CD4-positive, CD25-positive, alpha-beta regulatory T cell (primary cell): ENCODE measurements around the gene SCYGR8. TPM values are rescaled to one million over a fixed set of nuclear protein-coding genes. Genes with fewer than 3 reads are reported as not detected.
"Not testable (repeated sequence)": the region's sequence is repeated elsewhere in the genome, so short reads cannot be mapped to it uniquely, and the experiment has no call there.

Source experiments
- ATAC-seq, 2 donors: fragments of 150-1000 bp; cut with Tn5 transposase; one replicate each; pipeline ENCODE4 v1.10.0; 2021; ENCODE audit warnings: low read depth in 2 of 2, moderate number of reproducible peaks in 2 of 2, moderate library complexity in 1 of 2
- DNase-seq, 3 donors: peaks; one replicate each; pipeline versions ENCODE4 v3.0.0 to v3.0.0-alpha.2; 2012 to 2022; ENCODE audit warnings: mixed read lengths in 1 of 3
- H3K27ac ChIP-seq: one replicate; pipeline ENCODE4 v1.7.0; 2013; ENCODE audit warnings: mild to moderate bottlenecking, low read length; ENCODE audit not compliant: insufficient read depth, poor library complexity, severe bottlenecking
- H3K27me3 ChIP-seq: one replicate; pipeline ENCODE4 v1.7.0; 2013; ENCODE audit warnings: low read length; ENCODE audit not compliant: control insufficient read depth, insufficient read depth
- H3K36me3 ChIP-seq: one replicate; pipeline ENCODE4 v1.7.0; 2013; ENCODE audit warnings: mild to moderate bottlenecking, low read length, moderate library complexity; ENCODE audit not compliant: control insufficient read depth, insufficient read depth
- H3K4me1 ChIP-seq: 2 replicates; pipeline ENCODE4 v1.7.0; 2013; ENCODE audit warnings: mild to moderate bottlenecking, low read length; ENCODE audit not compliant: insufficient read depth, control insufficient read depth, poor library complexity, severe bottlenecking
- H3K4me3 ChIP-seq: one replicate; pipeline ENCODE4 v1.7.0; 2013; ENCODE audit warnings: low read depth, mild to moderate bottlenecking, low read length, moderate library complexity
- H3K9me3 ChIP-seq, 2 experiments: 1 replicate in 1 of 2; 2 replicates in 1 of 2; pipeline ENCODE4 v1.7.0; 2013; ENCODE audit warnings: low read length in 2 of 2, mild to moderate bottlenecking in 1 of 2, moderate library complexity in 1 of 2; ENCODE audit not compliant: control insufficient read depth in 2 of 2
- H3K27ac Mint-ChIP-seq, 3 donors: one replicate each; pipeline ENCODE4 v1.8.0; 2020 to 2022; ENCODE audit warnings: mild to moderate bottlenecking in 3 of 3, mixed read lengths in 3 of 3, moderate library complexity in 2 of 3
- H3K27me3 Mint-ChIP-seq: one replicate; pipeline ENCODE4 v1.8.0; 2022; ENCODE audit warnings: mild to moderate bottlenecking, mixed read lengths
- H3K36me3 Mint-ChIP-seq: one replicate; pipeline ENCODE4 v1.8.0; 2020; ENCODE audit warnings: mixed read lengths
- H3K4me1 Mint-ChIP-seq, 4 donors: one replicate each; pipeline ENCODE4 v1.8.0; 2020 to 2022; ENCODE audit warnings: mixed read lengths in 4 of 4, mild to moderate bottlenecking in 1 of 4
- H3K4me3 Mint-ChIP-seq, 4 donors: one replicate each; pipeline ENCODE4 v1.8.0; 2020 to 2022; ENCODE audit warnings: mild to moderate bottlenecking in 4 of 4, mixed read lengths in 4 of 4, moderate library complexity in 3 of 4
- H3K9me3 Mint-ChIP-seq, 7 donors: one replicate each; pipeline ENCODE4 v1.8.0; 2020 to 2022; ENCODE audit warnings: mixed read lengths in 7 of 7, mild to moderate bottlenecking in 3 of 7, moderate library complexity in 2 of 7
- polyA plus RNA-seq, 4 donors: library from polyadenylated mRNA; unstranded; fragments of 300-500 nt; fragmentation: Illumina TruSeq; gene quantifications; one replicate each; pipeline ENCODE4 v1.2.3, GENCODE V29; 2021
- total RNA-seq: library from RNA; stranded (reverse); gene quantifications from one replicate; pipeline ENCODE4 v1.2.3, GENCODE V29; 2022

The SCYGR8 gene
- total and polyA plus RNA-seq, 5 donors from 2014 or later = not detected

DNA sequence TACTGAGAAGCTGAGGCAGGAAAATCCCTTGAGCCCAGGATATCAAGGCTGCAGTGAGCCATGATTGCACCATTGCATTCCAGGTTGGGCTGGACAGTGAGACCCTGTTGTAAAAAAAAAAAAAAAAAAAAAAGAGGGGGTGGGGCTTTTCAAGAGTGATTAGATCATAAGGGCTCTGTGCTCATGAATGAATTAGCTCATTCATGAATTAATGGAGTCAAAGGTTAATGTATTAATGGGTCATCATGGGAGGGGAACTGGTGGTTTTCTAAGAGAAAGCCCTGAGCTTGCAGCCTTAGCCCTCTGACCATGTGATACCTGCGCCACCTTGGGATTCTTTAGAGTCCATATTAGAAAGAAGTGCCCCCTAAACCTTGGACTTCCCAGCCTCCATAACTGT lies 32.4 kb upstream of the SCYGR8 start:
- no peak overlapping the region for H3K4me3 Mint-ChIP-seq
- Histone ChIP-seq H3K4me3 (no peak overlapping the region), H3K4me1 (no peaks in the 10 kb centered on the region), H3K27me3 (peaks cover 3% of the 10 kb centered on the region), H3K27ac (no peak overlapping the region), H3K9me3 (no peaks in the 10 kb centered on the region), H3K36me3 (no peaks in the 10 kb centered on the region)
- DNase-seq = no peak
- no peak for ATAC-seq
- H3K4me1 Mint-ChIP-seq = peaks cover 0 to 7% (median 0%) of the 10 kb centered on the region in 4 donors
- H3K36me3 Mint-ChIP-seq = no peaks in the 10 kb centered on the region
- H3K27ac Mint-ChIP-seq = no peak overlapping the region
- H3K9me3 Mint-ChIP-seq = peaks cover 0 to 2% (median 0%) of the 10 kb centered on the region in 7 donors
- H3K27me3 Mint-ChIP-seq = peaks cover 18% of the 10 kb centered on the region

DNA sequence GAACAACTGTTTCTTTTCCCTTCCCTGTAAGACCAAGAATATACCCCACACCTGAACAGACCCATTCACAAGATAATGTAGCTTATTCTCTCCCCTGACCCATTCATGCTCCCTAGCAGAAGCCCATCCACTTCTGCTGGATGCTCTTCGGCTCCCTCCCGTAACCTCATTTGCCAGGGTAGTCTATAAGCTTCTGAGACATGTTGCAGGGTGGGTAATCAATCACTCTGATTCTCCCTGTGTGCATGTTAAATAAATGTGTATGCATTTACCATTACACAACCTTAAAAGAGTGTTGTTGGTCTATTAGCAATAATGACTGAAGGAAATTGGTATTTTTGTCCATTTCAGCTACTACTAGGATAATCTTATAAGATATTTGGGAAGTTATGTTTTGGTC lies 29.2 kb upstream of the SCYGR8 start:
- no peak overlapping the region for H3K4me3 Mint-ChIP-seq
- H3K27ac ChIP-seq = no peak overlapping the region
- H3K27me3 Mint-ChIP-seq = peaks cover 21% of the 10 kb centered on the region
- peaks cover 0 to 7% (median 0%) of the 10 kb centered on the region in 4 donors for H3K4me1 Mint-ChIP-seq
- peaks cover 0 to 1% (median 0%) of the 10 kb centered on the region in 7 donors for H3K9me3 Mint-ChIP-seq
- no peaks in the 10 kb centered on the region for H3K36me3 Mint-ChIP-seq
- peaks cover 3% of the 10 kb centered on the region for H3K27me3 ChIP-seq
- no peaks in the 10 kb centered on the region for H3K4me1 ChIP-seq
- DNase-seq (no peak), ATAC-seq (no peak)
- H3K4me3 ChIP-seq = no peak overlapping the region
- no peaks in the 10 kb centered on the region for H3K9me3 ChIP-seq
- no peaks in the 10 kb centered on the region for H3K36me3 ChIP-seq
- H3K27ac Mint-ChIP-seq = no peak overlapping the region

DNA sequence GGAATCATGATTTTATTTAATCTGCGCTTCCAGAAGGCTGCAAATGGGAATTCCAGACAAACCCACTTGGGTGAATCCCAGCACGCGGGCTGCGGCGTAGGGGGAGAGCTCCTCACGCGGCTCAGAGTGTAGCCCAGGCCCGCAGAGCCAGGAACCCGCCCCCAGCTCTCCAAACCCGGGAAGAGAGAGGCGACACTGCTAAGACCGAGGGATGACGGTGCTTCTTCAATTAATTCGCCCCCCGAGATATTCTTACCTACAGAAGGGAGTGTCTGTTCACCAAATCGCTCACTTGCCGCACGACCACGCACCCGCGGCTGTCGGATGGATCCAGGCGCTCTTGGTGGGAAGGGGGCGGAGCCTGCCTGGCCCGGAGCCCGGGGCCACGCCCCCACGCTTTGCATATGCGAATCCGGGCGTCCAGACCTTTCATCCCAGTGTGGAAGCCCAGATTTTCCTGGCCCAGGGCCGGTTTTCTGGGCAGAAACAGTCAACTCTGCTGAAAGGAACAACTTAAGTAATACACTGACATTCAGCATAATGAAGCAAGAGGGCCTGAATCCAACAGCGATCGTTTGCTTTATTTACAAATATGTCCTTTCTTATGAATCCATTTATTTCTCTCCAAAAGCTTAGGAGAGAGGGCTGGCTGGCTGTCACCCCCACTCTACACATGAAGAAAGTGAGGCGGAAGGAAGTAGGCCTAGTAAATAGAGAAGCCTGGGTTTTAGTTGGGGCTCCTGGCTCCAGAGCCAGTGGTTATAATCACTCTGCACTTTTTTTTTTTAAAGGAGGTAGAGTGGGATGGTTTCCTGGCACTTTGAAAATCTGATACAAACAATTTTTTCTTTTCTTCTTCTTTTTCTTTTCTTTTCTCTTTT lies 27.8 kb upstream of the SCYGR8 start, which contains the start of gene SLC19A3:
Gene SLC19A3, minus strand, starts transcription at position 342 of the 881 bp plus-strand sequence. CDS start 15,710 bp downstream, outside the sequence.
- H3K27ac ChIP-seq = no peak within 1 kb of the TSS
- H3K4me3 Mint-ChIP-seq = peak within 1 kb of the TSS in 1 of 4 donors; percentile 7
- H3K36me3 ChIP-seq = no peaks in the 10 kb centered on the region
- H3K4me3 ChIP-seq = no peak within 1 kb of the TSS
- ATAC-seq (no peak), DNase-seq (no peak)
- H3K36me3 Mint-ChIP-seq = no peaks in the 10 kb centered on the region
- H3K27me3 ChIP-seq = peaks cover 3% of the 10 kb centered on the region
- H3K4me1 ChIP-seq = no peaks in the 10 kb centered on the region
- no peaks in the 10 kb centered on the region for H3K9me3 ChIP-seq
- H3K4me1 Mint-ChIP-seq = peaks cover 0 to 7% (median 0%) of the 10 kb centered on the region in 4 donors
- no peak within 1 kb of the TSS for H3K27ac Mint-ChIP-seq
- peaks cover 21% of the 10 kb centered on the region for H3K27me3 Mint-ChIP-seq
- H3K9me3 Mint-ChIP-seq = peaks cover 0 to 1% (median 0%) of the 10 kb centered on the region in 7 donors

DNA sequence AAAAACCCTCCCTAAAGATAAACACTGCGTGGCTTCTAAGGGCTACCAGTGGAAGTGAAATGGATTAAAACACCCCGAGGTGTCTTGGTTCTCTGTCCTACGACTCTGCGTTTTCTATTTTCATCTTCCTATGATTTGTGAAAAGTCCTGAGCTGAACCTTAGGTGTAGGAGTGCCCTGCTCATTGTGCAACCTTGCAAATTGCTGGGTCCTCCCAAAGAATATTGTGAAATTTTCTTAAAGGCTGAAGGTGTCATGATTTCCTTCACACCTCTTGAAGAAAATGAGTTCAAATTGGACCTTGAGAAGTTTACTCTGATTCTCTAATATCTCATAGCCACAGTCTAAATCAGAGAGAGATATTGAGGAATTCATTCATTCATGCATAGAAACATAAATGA lies 26.1 kb upstream of the SCYGR8 start:
- Mint-ChIP-seq H3K27ac (no peak overlapping the region), H3K27me3 (peaks cover 21% of the 10 kb centered on the region), H3K36me3 (no peaks in the 10 kb centered on the region)

DNA sequence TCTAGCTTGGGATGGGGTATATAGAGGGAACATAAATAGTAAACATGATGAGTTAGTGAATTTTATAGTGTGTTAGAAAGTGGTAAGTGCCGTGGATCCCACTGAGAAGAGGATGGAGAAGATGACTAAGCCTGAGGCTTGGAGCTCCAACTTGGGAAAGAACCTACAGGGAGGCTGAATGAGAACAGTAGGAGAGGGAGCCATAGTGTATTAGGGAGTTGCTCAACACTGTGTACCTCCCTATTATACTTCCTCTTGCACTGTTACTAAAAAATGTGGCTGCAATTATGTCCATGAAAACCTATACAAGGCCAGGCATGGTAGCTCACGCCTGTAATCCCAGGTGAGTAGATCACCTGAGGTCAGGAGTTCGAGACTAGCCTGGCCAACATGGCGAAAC lies 25.0 kb upstream of the SCYGR8 start:
- peaks cover 3% of the 10 kb centered on the region for H3K27me3 ChIP-seq
- Mint-ChIP-seq H3K36me3 (no peaks in the 10 kb centered on the region), H3K4me1 (peaks cover 0 to 7% (median 0%) of the 10 kb centered on the region in 4 donors), H3K4me3 (no peak overlapping the region), H3K27ac (no peak overlapping the region), H3K9me3 (peaks cover 0 to 4% (median 0%) of the 10 kb centered on the region in 7 donors), H3K27me3 (peaks cover 17% of the 10 kb centered on the region)
- H3K4me3 ChIP-seq = no peak overlapping the region
- no peaks in the 10 kb centered on the region for H3K36me3 ChIP-seq
- H3K9me3 ChIP-seq = no peaks in the 10 kb centered on the region
- ATAC-seq (no peak), DNase-seq (no peak)
- H3K4me1 ChIP-seq = no peaks in the 10 kb centered on the region
- H3K27ac ChIP-seq = no peak overlapping the region

More for the DNA sequence above, 26.1 kb upstream of the SCYGR8 start:
- Mint-ChIP-seq H3K9me3 (peaks cover 0 to 1% (median 0%) of the 10 kb centered on the region in 7 donors), H3K4me3 (no peak overlapping the region), H3K4me1 (peaks cover 0 to 7% (median 0%) of the 10 kb centered on the region in 4 donors)
- Histone ChIP-seq H3K4me1 (no peaks in the 10 kb centered on the region), H3K36me3 (no peaks in the 10 kb centered on the region), H3K27me3 (peaks cover 3% of the 10 kb centered on the region), H3K9me3 (no peaks in the 10 kb centered on the region), H3K4me3 (no peak overlapping the region), H3K27ac (no peak overlapping the region)
- DNase-seq (no peak), ATAC-seq (no peak)

DNA sequence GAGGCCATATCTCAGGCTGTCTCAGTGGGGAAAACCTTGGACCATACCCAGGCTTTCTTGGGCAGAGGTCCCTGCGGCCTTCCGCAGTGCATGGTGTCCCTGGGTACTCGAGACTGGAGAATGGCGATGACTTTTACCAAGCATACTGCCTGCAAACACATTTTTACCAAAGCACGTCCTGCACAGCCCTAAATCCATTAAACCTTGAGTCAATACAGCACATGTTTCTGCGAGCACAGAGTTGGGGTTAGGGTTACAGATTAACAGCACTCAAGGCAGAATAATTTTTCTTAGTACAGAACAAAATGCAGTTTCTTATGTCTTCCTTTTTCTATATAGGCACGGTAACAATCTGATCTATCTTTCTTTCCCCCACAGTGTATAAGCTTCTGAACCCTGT lies 22.9 kb upstream of the SCYGR8 start:
- peak overlapping the region in 1 of 3 donors; percentile 22 for H3K27ac Mint-ChIP-seq
- not testable (repeated sequence) for DNase-seq, H3K4me3 ChIP-seq, H3K9me3 ChIP-seq, ATAC-seq, H3K4me1 ChIP-seq, H3K36me3 Mint-ChIP-seq, H3K27me3 ChIP-seq, H3K27ac ChIP-seq, H3K9me3 Mint-ChIP-seq, H3K4me3 Mint-ChIP-seq, H3K27me3 Mint-ChIP-seq, H3K36me3 ChIP-seq, H3K4me1 Mint-ChIP-seq

DNA sequence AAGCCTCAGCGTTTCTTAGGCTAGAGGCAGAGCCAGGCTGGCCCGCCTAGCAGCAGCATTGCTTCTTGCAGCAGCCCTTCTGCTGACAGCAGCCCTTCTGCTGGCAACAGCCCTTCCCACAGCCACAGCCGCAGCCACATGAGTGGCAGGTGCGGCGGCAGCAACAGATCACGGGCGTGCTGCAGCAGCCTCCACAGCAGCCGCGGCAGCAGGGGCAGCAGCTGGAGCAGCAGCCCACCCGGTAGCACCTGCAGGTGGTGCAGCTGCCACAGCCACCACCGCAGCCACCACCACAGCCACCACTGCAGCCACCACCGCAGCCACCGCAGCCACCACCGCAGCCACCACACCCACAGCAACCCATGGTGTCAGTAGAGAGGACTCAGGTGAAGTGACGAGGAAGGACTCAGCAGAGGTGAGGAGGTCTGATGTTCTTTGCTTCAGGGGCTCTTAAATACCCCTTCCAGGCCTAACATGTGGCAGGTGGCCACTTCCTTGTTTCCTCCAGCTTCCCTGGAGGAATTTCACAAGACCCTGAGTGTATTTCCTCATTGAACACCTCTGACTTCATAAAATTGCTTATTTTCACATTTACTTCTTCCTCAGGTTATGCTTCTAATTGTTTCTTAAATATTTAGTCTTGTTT lies 21.2 kb upstream of the SCYGR8 start, which contains the start of gene SCYGR6:
Gene SCYGR6, minus strand, starts transcription at position 364 of the 646 bp plus-strand sequence. Its CDS starts 0 bp downstream, at position 364.
- Mint-ChIP-seq H3K4me3 (no peak within 1 kb of the TSS), H3K27ac (no peak within 1 kb of the TSS), H3K27me3 (peaks cover 7% of the 10 kb centered on the region), H3K9me3 (peaks cover 0 to 4% (median 0%) of the 10 kb centered on the region in 7 donors), H3K4me1 (no peaks in the 10 kb centered on the region), H3K36me3 (no peaks in the 10 kb centered on the region)
- no peak within 1 kb of the TSS for H3K27ac ChIP-seq
- ATAC-seq (no peak), DNase-seq (no peak)
- H3K27me3 ChIP-seq = no peaks in the 10 kb centered on the region
- no peaks in the 10 kb centered on the region for H3K4me1 ChIP-seq
- H3K4me3 ChIP-seq = no peak within 1 kb of the TSS
- no peaks in the 10 kb centered on the region for H3K36me3 ChIP-seq
- no peaks in the 10 kb centered on the region for H3K9me3 ChIP-seq
